Erythroblast (primary cell): Measurements from ENCODE around the gene TUBG1.

Experiments
- GATA1 ChIP-seq: IDR thresholded peaks from 2 replicates; pipeline ENCODE4 v1.6.1; 2011; ENCODE audit warnings: low read depth, mild to moderate bottlenecking, control low read depth, low read length, moderate library complexity
- POLR2A ChIP-seq: IDR thresholded peaks from 2 replicates; pipeline ENCODE4 v1.6.1; 2011; ENCODE audit warnings: mild to moderate bottlenecking, low read length

DNA sequence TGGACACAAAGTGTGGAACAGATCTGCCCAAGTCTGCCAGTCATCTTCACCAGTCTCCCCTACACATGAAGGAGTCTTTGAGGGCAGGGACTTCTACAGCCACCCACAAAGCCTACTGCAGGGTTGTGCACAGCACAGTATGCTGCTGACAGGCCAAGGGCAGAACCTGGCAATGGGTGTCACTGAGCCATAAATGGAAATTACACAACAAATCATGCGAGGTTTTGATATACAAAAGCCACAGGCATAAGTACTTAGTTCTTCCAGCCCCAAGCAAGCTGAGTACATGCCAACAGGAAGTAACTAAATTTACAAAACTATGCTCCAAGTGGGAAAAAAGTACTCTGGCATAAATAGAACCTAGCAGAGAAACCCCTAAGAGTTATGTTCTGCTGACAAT, 24.1 kb upstream of the TUBG1 start:
- TF ChIP-seq POLR2A (no peak), GATA1 (no peak)
